Peyer's patch (tissue), 4 donors: Measurements from ENCODE around the gene IKZF3. TPM values are rescaled to one million over a fixed set of nuclear protein-coding genes. Genes with fewer than 3 reads are reported as not detected.
A peak's percentile ranks its signal among the peaks of the same experiment; 100 is the strongest.
"Not testable (repeated sequence)": the region's sequence is repeated elsewhere in the genome, so short reads cannot be mapped to it uniquely, and the experiment has no call there.

Source experiments
- DNase-seq, 3 donors: peaks; one replicate each; pipeline ENCODE4 v3.0.0-alpha.2; 2017 to 2019
- H3K27ac ChIP-seq, 4 donors: fragments of 200-600 bp; sonication (generic); one replicate each; pipeline ENCODE4 v1.5.1; 2016 to 2019
- H3K27me3 ChIP-seq, 2 donors: fragments of 200-600 bp; sonication (generic); one replicate each; pipeline ENCODE4 v1.5.1; 2019
- H3K36me3 ChIP-seq, 3 donors: fragments of 200-600 bp; sonication (generic); one replicate each; pipeline ENCODE4 v1.5.1; 2016 to 2019
- H3K4me1 ChIP-seq, 4 donors: fragments of 200-600 bp; sonication (generic); one replicate each; pipeline ENCODE4 v1.5.1; 2016 to 2019
- H3K4me3 ChIP-seq, 4 donors: fragments of 200-600 bp; sonication (generic); 1 replicate in 3 of 4; 2 replicates in 1 of 4; pipeline ENCODE4 v1.5.1; 2016 to 2019; ENCODE audit warnings: mild to moderate bottlenecking in 1 of 4
- H3K9me3 ChIP-seq, 4 donors: fragments of 200-600 bp; sonication (generic); one replicate each; pipeline ENCODE4 v1.5.1; 2016 to 2019; ENCODE audit warnings: mild to moderate bottlenecking in 1 of 4
- CTCF ChIP-seq, 6 experiments: fragments of 450-650 bp in 4 of 6; fragments of 200-600 bp in 2 of 6; sonication (generic) in 1 of 6; IDR thresholded peaks; one replicate each; pipeline ENCODE4 v1.5.1; 2017 to 2019; ENCODE audit warnings: antibody characterized with exemption in 6 of 6, mild to moderate bottlenecking in 3 of 6, moderate library complexity in 1 of 6
- POLR2A ChIP-seq, 2 donors: fragments of 450-650 bp; IDR thresholded peaks; one replicate each; pipeline ENCODE4 v1.5.1; 2017; ENCODE audit warnings: antibody characterized with exemption in 2 of 2, mild to moderate bottlenecking in 2 of 2, moderate library complexity in 2 of 2
- total RNA-seq, 4 donors: library from RNA; depleted of rRNA; stranded (reverse); fragments of >200 nt; gene quantifications; one replicate each; pipeline ENCODE4 v1.1.0, GENCODE V29; 2016

The IKZF3 gene
- total RNA-seq, 4 donors from 2014 or later, result 5.4 to 45.4 (median 7.0) TPM

GRCh38 chr17:39866013-39866730 is 2.1 kb upstream of the IKZF3 start:
- H3K4me3 ChIP-seq, result no peak overlapping the region
- H3K27ac ChIP-seq, result peak overlapping the region in 3 of 4 donors; percentile 2 to 90 (median 85)
- peaks cover 0 to 9% (median 3%) of the 10 kb centered on the region in 4 donors for H3K4me1 ChIP-seq
- H3K36me3 ChIP-seq, result no peaks in the 10 kb centered on the region
- H3K9me3 ChIP-seq, result peaks cover 0 to 5% (median 0%) of the 10 kb centered on the region in 4 donors
- no peak for TF ChIP-seq CTCF (IDR thresholded peaks at IDR 0.05)
- TF ChIP-seq POLR2A (IDR thresholded peaks at IDR 0.05), result no peak
- DNase-seq, result no peak
- no peaks in the 10 kb centered on the region for H3K27me3 ChIP-seq

GRCh38 chr17:39863244-39863917 is 731 bp downstream of the IKZF3 start:
- Histone ChIP-seq H3K9me3 (peaks cover 0 to 5% (median 0%) of the 10 kb centered on the region in 4 donors), H3K36me3 (no peaks in the 10 kb centered on the region), H3K27ac (peak overlapping the region; percentile 39 to 90 (median 75)), H3K27me3 (no peaks in the 10 kb centered on the region), H3K4me3 (peak overlapping the region; percentile 41 to 54 (median 50)), H3K4me1 (peaks cover 0 to 9% (median 3%) of the 10 kb centered on the region in 4 donors)
- TF ChIP-seq POLR2A (IDR thresholded peaks at IDR 0.05), result no peak
- TF ChIP-seq CTCF (IDR thresholded peaks at IDR 0.05), result no peak
- DNase-seq, result no peak

- TF ChIP-seq POLR2A (IDR thresholded peaks at IDR 0.05) (no peak), CTCF (IDR thresholded peaks at IDR 0.05) (no peak)
- Histone ChIP-seq H3K36me3 (no peaks in the 10 kb centered on the region), H3K9me3 (no peaks in the 10 kb centered on the region), H3K4me1 (peaks cover 0 to 9% (median 0%) of the 10 kb centered on the region in 4 donors), H3K27ac (peak overlapping the region in 3 of 4 donors; percentile 0 to 85 (median 71)), H3K27me3 (no peaks in the 10 kb centered on the region), H3K4me3 (peak overlapping the region in 3 of 4 donors; percentile 12 to 54 (median 53))
- no peak for DNase-seq
These were observed 2.9 kb downstream of the IKZF3 start for GRCh38 chr17:39861235-39861634.

GRCh38 chr17:39855911-39856649 is 8.0 kb downstream of the IKZF3 start:
- not testable (repeated sequence) for H3K36me3 ChIP-seq, H3K9me3 ChIP-seq, DNase-seq, H3K4me3 ChIP-seq, H3K4me1 ChIP-seq, H3K27me3 ChIP-seq
- H3K27ac ChIP-seq, result peak overlapping the region in 1 of 4 donors; percentile 2

GRCh38 chr17:39854909-39855308 is 9.2 kb downstream of the IKZF3 start:
- Histone ChIP-seq H3K9me3 (no peaks in the 10 kb centered on the region), H3K27ac (no peak overlapping the region), H3K4me1 (no peaks in the 10 kb centered on the region), H3K4me3 (no peak overlapping the region), H3K36me3 (no peaks in the 10 kb centered on the region), H3K27me3 (no peaks in the 10 kb centered on the region)
- TF ChIP-seq POLR2A (IDR thresholded peaks at IDR 0.05) (no peak), CTCF (IDR thresholded peaks at IDR 0.05) (no peak)
- DNase-seq, result no peak
